Vagina (tissue), 2 donors: ENCODE data around the gene TRAT1.

Experiments
- CTCF ChIP-seq, 3 experiments: fragments of 450-650 bp in 2 of 3; fragments of 200-600 bp in 1 of 3; sonication (generic) in 1 of 3; IDR thresholded peaks; one replicate each; pipeline ENCODE4 v1.5.1; 2017 to 2019; ENCODE audit warnings: antibody characterized with exemption in 3 of 3, mild to moderate bottlenecking in 2 of 3, moderate library complexity in 2 of 3
- POLR2A ChIP-seq, 2 donors: fragments of 450-650 bp; IDR thresholded peaks; one replicate each; pipeline ENCODE4 v1.6.1; 2017; ENCODE audit warnings: antibody characterized with exemption in 2 of 2, mild to moderate bottlenecking in 2 of 2, moderate library complexity in 2 of 2

- no peak for TF ChIP-seq CTCF (IDR thresholded peaks at IDR 0.05)
- TF ChIP-seq POLR2A (IDR thresholded peaks at IDR 0.05): no peak
Observed at GRCh38 chr3:108887777-108888176, 65.2 kb downstream of the TRAT1 start.
